ENCODE data around the gene GLCCI1.
A peak's percentile ranks its signal among the peaks of the same experiment; 100 is the strongest.

The GLCCI1 gene

GRCh38 chr7:7964250-7964649 is 4.3 kb upstream of the GLCCI1 start:
- DNase-seq = no peak

GRCh38 chr7:7964691-7965090 is 3.9 kb upstream of the GLCCI1 start:
- DNase-seq = no peak

- DNase-seq = no peak
Observed at GRCh38 chr7:7965301-7965700, 3.3 kb upstream of the GLCCI1 start.

GRCh38 chr7:7966141-7966734 is 2.4 kb upstream of the GLCCI1 start:
- no peak for DNase-seq

GRCh38 chr7:7967886-7968543 is 581 bp upstream of the GLCCI1 start:
- DNase-seq = peak in 1 of 4 experiments; percentile 7

GRCh38 chr7:7969306-7970236 is 975 bp downstream of the GLCCI1 start:
- peak; percentile 27 to 61 (median 46) for DNase-seq

- no peak for DNase-seq
Observed at GRCh38 chr7:7970237-7970530, 1.6 kb downstream of the GLCCI1 start.

GRCh38 chr7:7970531-7971307 is 2.1 kb downstream of the GLCCI1 start:
- peak in 1 of 4 experiments; percentile 8 for DNase-seq

- no peak for DNase-seq
Observed at GRCh38 chr7:7971308-7972040, 2.9 kb downstream of the GLCCI1 start.

GRCh38 chr7:7972128-7972527 is 3.5 kb downstream of the GLCCI1 start:
- no peak for DNase-seq

- no peak for DNase-seq
Observed at GRCh38 chr7:7972922-7973594, 4.5 kb downstream of the GLCCI1 start.

GRCh38 chr7:7976677-7977076 is 8.1 kb downstream of the GLCCI1 start:
- no peak for DNase-seq

- DNase-seq = peak in 1 of 4 experiments; percentile 16
Observed at GRCh38 chr7:7977774-7978173, 9.2 kb downstream of the GLCCI1 start.

GRCh38 chr7:7978860-7979259 is 10.3 kb downstream of the GLCCI1 start:
- no peak for DNase-seq

- DNase-seq = peak in 2 of 4 experiments; percentile 15 to 22
Observed at GRCh38 chr7:7979558-7979957, 11.0 kb downstream of the GLCCI1 start.

- no peak for DNase-seq
Observed at GRCh38 chr7:7980134-7980533, 11.5 kb downstream of the GLCCI1 start.

GRCh38 chr7:7982904-7983303 is 14.3 kb downstream of the GLCCI1 start:
- DNase-seq = no peak

- DNase-seq = no peak
Observed at GRCh38 chr7:7984424-7984823, 15.8 kb downstream of the GLCCI1 start.

- no peak for DNase-seq
Observed at GRCh38 chr7:7988706-7989105, 20.1 kb downstream of the GLCCI1 start.

GRCh38 chr7:7989133-7989532 is 20.5 kb downstream of the GLCCI1 start:
- no peak for DNase-seq

- no peak for DNase-seq
Observed at GRCh38 chr7:7989616-7990440, 21.2 kb downstream of the GLCCI1 start.
